NT2/D1 (cell line): ENCODE measurements around the gene STK38.

Source experiments
- SUZ12 ChIP-seq: IDR thresholded peaks from 2 replicates; pipeline ENCODE4 v1.6.1; 2011; ENCODE audit not compliant: insufficient read length, insufficient read depth; ENCODE audit errors: extremely low read depth
- ZNF274 ChIP-seq: IDR thresholded peaks from 2 replicates; pipeline ENCODE4 v1.6.1; 2011; ENCODE audit warnings: mild to moderate bottlenecking, low read depth, low read length

- no peak for TF ChIP-seq ZNF274
- no peak for TF ChIP-seq SUZ12
Observed at GRCh38 chr6:36593569-36594028, 46.3 kb upstream of the STK38 start.
